H9 (cell line): ENCODE data around the gene CCSER1. TPM values are rescaled to one million over a fixed set of nuclear protein-coding genes. Genes with fewer than 3 reads are reported as not detected.

Source experiments
- DNase-seq: peaks from one replicate; pipeline ENCODE4 v3.0.0-alpha.2; 2017
- H2AFZ ChIP-seq: one replicate; pipeline ENCODE4 v1.6.1; 2013; ENCODE audit warnings: mild to moderate bottlenecking, low read length, control low read depth, moderate library complexity
- H2AK5ac ChIP-seq: 2 replicates; pipeline ENCODE4 v1.6.1; 2013; ENCODE audit warnings: low read length, control low read depth, mixed read lengths; ENCODE audit not compliant: insufficient read length
- H2BK120ac ChIP-seq: one replicate; pipeline ENCODE4 v1.6.1; 2013; ENCODE audit warnings: low read depth, mild to moderate bottlenecking, low read length, control low read depth, inconsistent platforms; ENCODE audit not compliant: poor library complexity, severe bottlenecking
- H2BK12ac ChIP-seq: 2 replicates; pipeline ENCODE4 v1.6.1; 2013; ENCODE audit warnings: low read length, control low read depth, mixed read lengths, low read depth; ENCODE audit not compliant: insufficient read length
- H2BK15ac ChIP-seq: 2 replicates; pipeline ENCODE4 v1.6.1; 2013; ENCODE audit warnings: low read depth, low read length, control low read depth
- H2BK20ac ChIP-seq: one replicate; pipeline ENCODE4 v1.6.1; 2013; ENCODE audit warnings: low read depth, mild to moderate bottlenecking, low read length, control low read depth, inconsistent platforms; ENCODE audit not compliant: poor library complexity, severe bottlenecking
- H2BK5ac ChIP-seq: 2 replicates; pipeline ENCODE4 v1.6.1; 2013; ENCODE audit warnings: low read length, control low read depth, mixed read lengths; ENCODE audit not compliant: insufficient read length
- H3K14ac ChIP-seq: 2 replicates; pipeline ENCODE4 v1.6.1; 2013; ENCODE audit warnings: low read length, control low read depth; ENCODE audit not compliant: insufficient read depth
- H3K18ac ChIP-seq: 2 replicates; pipeline ENCODE4 v1.6.1; 2013; ENCODE audit warnings: low read depth, mild to moderate bottlenecking, mixed read lengths, low read length, control low read depth; ENCODE audit not compliant: insufficient read length
- H3K23ac ChIP-seq: 2 replicates; pipeline ENCODE4 v1.6.1; 2013; ENCODE audit warnings: low read length, control low read depth, mixed read lengths, low read depth; ENCODE audit not compliant: insufficient read length
- H3K23me2 ChIP-seq: 2 replicates; pipeline ENCODE4 v1.6.1; 2013; ENCODE audit warnings: low read depth, mild to moderate bottlenecking, mixed read lengths, low read length, control low read depth; ENCODE audit not compliant: insufficient read length, poor library complexity, severe bottlenecking
- H3K27ac ChIP-seq: 2 replicates; pipeline ENCODE4 v1.5.1; 2013; ENCODE audit warnings: low read length, control low read depth, mixed read lengths, low read depth; ENCODE audit not compliant: insufficient read length
- H3K27me3 ChIP-seq: 2 replicates; pipeline ENCODE4 v1.6.1; 2013; ENCODE audit warnings: low read length, control low read depth, inconsistent platforms; ENCODE audit not compliant: insufficient read depth
- H3K4ac ChIP-seq: 2 replicates; pipeline ENCODE4 v1.6.1; 2013; ENCODE audit warnings: low read depth, mild to moderate bottlenecking, control low read depth, inconsistent platforms, low read length, moderate library complexity
- H3K4me1 ChIP-seq: 2 replicates; pipeline ENCODE4 v1.6.1; 2013; ENCODE audit warnings: low read length, control low read depth, inconsistent platforms; ENCODE audit not compliant: insufficient read depth
- H3K4me2 ChIP-seq: 2 replicates; pipeline ENCODE4 v1.6.1; 2013; ENCODE audit warnings: low read length, control low read depth, mixed read lengths; ENCODE audit not compliant: insufficient read length, insufficient read depth
- H3K56ac ChIP-seq: 2 replicates; pipeline ENCODE4 v1.6.1; 2013; ENCODE audit warnings: low read depth, mild to moderate bottlenecking, mixed read lengths, low read length, control low read depth; ENCODE audit not compliant: insufficient read length
- H3K79me1 ChIP-seq: 2 replicates; pipeline ENCODE4 v1.6.1; 2013; ENCODE audit warnings: low read depth, mild to moderate bottlenecking, moderate library complexity, low read length, control low read depth, inconsistent platforms; ENCODE audit not compliant: insufficient read depth, poor library complexity, severe bottlenecking
- H3K79me2 ChIP-seq: 2 replicates; pipeline ENCODE4 v1.6.1; 2013; ENCODE audit warnings: low read length, control low read depth, inconsistent platforms; ENCODE audit not compliant: insufficient read depth
- H3K9ac ChIP-seq: 2 replicates; pipeline ENCODE4 v1.6.1; 2013; ENCODE audit warnings: low read length, control low read depth, mixed read lengths; ENCODE audit not compliant: insufficient read length; ENCODE audit errors: extremely low read depth
- H3K9me3 ChIP-seq: one replicate; pipeline ENCODE4 v1.6.1; 2013; ENCODE audit warnings: low read depth, low read length, inconsistent platforms; ENCODE audit not compliant: control insufficient read depth
- H3T11ph ChIP-seq: one replicate; pipeline ENCODE4 v1.6.1; 2013; ENCODE audit warnings: mild to moderate bottlenecking, low read length, control low read depth, inconsistent platforms
- H4K20me1 ChIP-seq: one replicate; pipeline ENCODE4 v1.6.1; 2013; ENCODE audit not compliant: control insufficient read depth, insufficient read length, insufficient read depth
- H4K5ac ChIP-seq: 2 replicates; pipeline ENCODE4 v1.6.1; 2013; ENCODE audit warnings: low read depth, mild to moderate bottlenecking, mixed read lengths, low read length, control low read depth; ENCODE audit not compliant: insufficient read length
- H4K8ac ChIP-seq: replicated peaks from 2 replicates; pipeline ENCODE4 v1.6.1; 2013; ENCODE audit warnings: low read length, control low read depth, mixed read lengths, low read depth; ENCODE audit not compliant: insufficient read length
- H4K91ac ChIP-seq: 2 replicates; pipeline ENCODE4 v1.6.1; 2013; ENCODE audit warnings: low read depth, mild to moderate bottlenecking, moderate library complexity, mixed read lengths, low read length, control low read depth; ENCODE audit not compliant: insufficient read length
- H3K27ac Mint-ChIP-seq, 3 experiments: 2 replicates in 2 of 3; 3 replicates in 1 of 3; pipeline ENCODE4 v1.8.0; 2020 to 2021; ENCODE audit warnings: mixed read lengths in 3 of 3, mild to moderate bottlenecking in 1 of 3, moderate library complexity in 1 of 3
- H3K27me3 Mint-ChIP-seq: 2 replicates; pipeline ENCODE4 v1.8.0; 2021; ENCODE audit warnings: low read depth, mild to moderate bottlenecking, moderate library complexity, mixed read lengths
- H3K36me3 Mint-ChIP-seq, 3 experiments: 2 replicates in 2 of 3; 3 replicates in 1 of 3; pipeline ENCODE4 v1.8.0; 2020 to 2021; ENCODE audit warnings: low read depth in 3 of 3, mixed read lengths in 3 of 3; ENCODE audit not compliant: insufficient read depth in 1 of 3
- H3K4me1 Mint-ChIP-seq, 2 experiments: 2 replicates each; pipeline ENCODE4 v1.8.0; 2020; ENCODE audit warnings: mixed read lengths in 2 of 2
- H3K4me3 Mint-ChIP-seq, 2 experiments: 2 replicates in 1 of 2; 3 replicates in 1 of 2; pipeline ENCODE4 v1.8.0; 2020 to 2021; ENCODE audit warnings: mild to moderate bottlenecking in 2 of 2, mixed read lengths in 2 of 2, moderate library complexity in 1 of 2
- H3K9me3 Mint-ChIP-seq, 2 experiments: 2 replicates in 1 of 2; 3 replicates in 1 of 2; pipeline ENCODE4 v1.8.0; 2020; ENCODE audit warnings: mild to moderate bottlenecking in 2 of 2, mixed read lengths in 2 of 2, moderate library complexity in 1 of 2
- WGBS: extraction: QIAGEN DNeasy Blood & Tissue Kit; methylation state at CpG from one replicate; pipeline ENCODE4 v1.1.7; 2013; ENCODE audit warnings: missing lambda C conversion rate, low lambda C conversion rate, mixed read lengths; ENCODE audit not compliant: insufficient read length; ENCODE audit errors: extremely low coverage; 5-methylcytosine and 5-hydroxymethylcytosine counted together
- total RNA-seq: library from RNA; stranded (reverse); gene quantifications from 2 replicates; pipeline ENCODE4 v1.2.1, GENCODE V29; 2021
- TF ChIP-seq, protein P1 (sequence below): fragments of 200-600 bp; sonication (generic); conservative IDR thresholded peaks from 3 replicates; pipeline ENCODE4 v1.8.0; 2021; ENCODE audit warnings: antibody characterized with exemption, mild to moderate bottlenecking

Gene CCSER1
- total RNA-seq, 1 experiment from 2014 or later = 0.37 TPM

GRCh38 chr4:90209922-90210321 lies 82.7 kb downstream of the CCSER1 start:
- peaks cover 15 to 22% of the 10 kb centered on the region in 2 experiments for H3K4me1 Mint-ChIP-seq
- Histone ChIP-seq H3K79me1 (no peaks in the 10 kb centered on the region), H3K4me1 (peaks cover 3% of the 10 kb centered on the region; the same call in 1 of the 2 replicates), H4K20me1 (no peaks in the 10 kb centered on the region), H4K91ac (no peak overlapping the region), H3K9me3 (no peaks in the 10 kb centered on the region), H2BK120ac (no peak overlapping the region), H3T11ph (no peak overlapping the region), H3K79me2 (no peaks in the 10 kb centered on the region), H2BK20ac (no peak overlapping the region), H3K27me3 (no peaks in the 10 kb centered on the region), H2AK5ac (no peak overlapping the region), H3K14ac (no peak overlapping the region), H3K56ac (no peak overlapping the region), H2BK15ac (no peak overlapping the region), H3K18ac (no peak overlapping the region), H4K5ac (no peak overlapping the region), H2BK12ac (no peak overlapping the region), H4K8ac (no peak overlapping the region), H3K4ac (no peak overlapping the region), H3K27ac (no peak overlapping the region), H3K4me2 (no peak overlapping the region), H2BK5ac (no peak overlapping the region), H3K23ac (no peak overlapping the region), H3K9ac (no peak overlapping the region), H3K23me2 (no peaks in the 10 kb centered on the region), H2AFZ (no peak overlapping the region)
- WGBS = no CpG with 5 or more reads among the region's 1 CpG
- H3K27me3 Mint-ChIP-seq = 0 out of 2 replicates have a peak, but pooled peaks cover 3% of the 10 kb centered on the region
- H3K27ac Mint-ChIP-seq = no peak overlapping the region; a peak in 1 of 7 replicates
- peaks cover 10 to 19% of the 10 kb centered on the region in 2 experiments for H3K9me3 Mint-ChIP-seq
- TF ChIP-seq, protein P1, sequence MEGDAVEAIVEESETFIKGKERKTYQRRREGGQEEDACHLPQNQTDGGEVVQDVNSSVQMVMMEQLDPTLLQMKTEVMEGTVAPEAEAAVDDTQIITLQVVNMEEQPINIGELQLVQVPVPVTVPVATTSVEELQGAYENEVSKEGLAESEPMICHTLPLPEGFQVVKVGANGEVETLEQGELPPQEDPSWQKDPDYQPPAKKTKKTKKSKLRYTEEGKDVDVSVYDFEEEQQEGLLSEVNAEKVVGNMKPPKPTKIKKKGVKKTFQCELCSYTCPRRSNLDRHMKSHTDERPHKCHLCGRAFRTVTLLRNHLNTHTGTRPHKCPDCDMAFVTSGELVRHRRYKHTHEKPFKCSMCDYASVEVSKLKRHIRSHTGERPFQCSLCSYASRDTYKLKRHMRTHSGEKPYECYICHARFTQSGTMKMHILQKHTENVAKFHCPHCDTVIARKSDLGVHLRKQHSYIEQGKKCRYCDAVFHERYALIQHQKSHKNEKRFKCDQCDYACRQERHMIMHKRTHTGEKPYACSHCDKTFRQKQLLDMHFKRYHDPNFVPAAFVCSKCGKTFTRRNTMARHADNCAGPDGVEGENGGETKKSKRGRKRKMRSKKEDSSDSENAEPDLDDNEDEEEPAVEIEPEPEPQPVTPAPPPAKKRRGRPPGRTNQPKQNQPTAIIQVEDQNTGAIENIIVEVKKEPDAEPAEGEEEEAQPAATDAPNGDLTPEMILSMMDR = no peak
- DNase-seq = no peak
- H3K4me3 Mint-ChIP-seq = no peak overlapping the region
- peaks cover 6 to 21% (median 10%) of the 10 kb centered on the region in 3 experiments for H3K36me3 Mint-ChIP-seq
